Peyer's patch (tissue), 4 donors: ENCODE measurements around the gene EXOC3L4. TPM values are rescaled to one million over a fixed set of nuclear protein-coding genes. Genes with fewer than 3 reads are reported as not detected.

Experiments used
- DNase-seq, 3 donors: peaks; one replicate each; pipeline ENCODE4 v3.0.0-alpha.2; 2017 to 2019
- H3K27ac ChIP-seq, 4 donors: fragments of 200-600 bp; sonication (generic); one replicate each; pipeline ENCODE4 v1.5.1; 2016 to 2019
- H3K27me3 ChIP-seq, 2 donors: fragments of 200-600 bp; sonication (generic); one replicate each; pipeline ENCODE4 v1.5.1; 2019
- H3K36me3 ChIP-seq, 3 donors: fragments of 200-600 bp; sonication (generic); one replicate each; pipeline ENCODE4 v1.5.1; 2016 to 2019
- H3K4me1 ChIP-seq, 4 donors: fragments of 200-600 bp; sonication (generic); one replicate each; pipeline ENCODE4 v1.5.1; 2016 to 2019
- H3K4me3 ChIP-seq, 4 donors: fragments of 200-600 bp; sonication (generic); 1 replicate in 3 of 4; 2 replicates in 1 of 4; pipeline ENCODE4 v1.5.1; 2016 to 2019; ENCODE audit warnings: mild to moderate bottlenecking in 1 of 4
- H3K9me3 ChIP-seq, 4 donors: fragments of 200-600 bp; sonication (generic); one replicate each; pipeline ENCODE4 v1.5.1; 2016 to 2019; ENCODE audit warnings: mild to moderate bottlenecking in 1 of 4
- CTCF ChIP-seq, 6 experiments: fragments of 450-650 bp in 4 of 6; fragments of 200-600 bp in 2 of 6; sonication (generic) in 1 of 6; IDR thresholded peaks; one replicate each; pipeline ENCODE4 v1.5.1; 2017 to 2019; ENCODE audit warnings: antibody characterized with exemption in 6 of 6, mild to moderate bottlenecking in 3 of 6, moderate library complexity in 1 of 6
- POLR2A ChIP-seq, 2 donors: fragments of 450-650 bp; IDR thresholded peaks; one replicate each; pipeline ENCODE4 v1.5.1; 2017; ENCODE audit warnings: antibody characterized with exemption in 2 of 2, mild to moderate bottlenecking in 2 of 2, moderate library complexity in 2 of 2
- total RNA-seq, 4 donors: library from RNA; depleted of rRNA; stranded (reverse); fragments of >200 nt; gene quantifications; one replicate each; pipeline ENCODE4 v1.1.0, GENCODE V29; 2016

The EXOC3L4 gene
- total RNA-seq, 4 donors from 2014 or later, result 20.6 to 69.5 (median 34.1) TPM

DNA sequence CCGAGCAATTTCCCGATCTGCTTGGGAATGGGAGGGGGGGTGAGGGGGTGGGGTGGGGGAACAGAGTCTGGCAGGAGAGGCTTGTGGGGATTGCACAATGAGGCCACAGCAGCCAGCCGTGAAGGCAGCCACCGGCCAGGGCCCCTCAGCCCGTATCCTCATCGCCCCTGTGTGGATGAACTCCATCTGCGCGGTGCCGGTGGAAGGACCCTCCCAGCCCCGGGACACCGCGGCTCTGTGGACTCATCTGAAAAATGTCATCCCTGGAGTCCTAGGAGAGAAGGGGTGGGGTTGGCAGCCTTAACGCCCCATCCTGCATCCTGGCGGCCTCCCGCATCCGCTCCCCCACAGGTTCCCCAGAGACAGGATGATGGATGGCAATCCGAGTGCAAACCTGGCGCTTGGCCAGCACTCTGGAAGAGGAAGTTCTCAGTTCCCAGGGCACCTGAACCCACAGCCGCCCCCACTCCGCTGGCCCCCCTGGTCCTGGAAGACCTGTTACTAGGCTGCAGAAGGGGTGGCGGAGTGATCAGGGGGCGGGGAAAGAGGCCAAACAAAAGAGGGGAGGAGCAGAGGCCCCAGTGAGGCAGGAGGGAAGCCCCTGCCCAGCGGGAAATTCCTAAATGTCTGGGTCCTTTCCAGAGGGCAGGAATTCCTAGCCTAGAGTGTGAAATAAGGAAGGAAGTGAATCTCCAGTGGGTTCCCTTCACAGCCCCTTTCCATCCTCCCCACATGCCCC is 27.5 kb downstream of the EXOC3L4 start:
- H3K9me3 ChIP-seq, result no peaks in the 10 kb centered on the region
- H3K4me3 ChIP-seq, result peak overlapping the region in 3 of 4 donors; percentile 26 to 63 (median 53)
- peak overlapping the region; percentile 77 to 95 (median 86) for H3K27ac ChIP-seq
- peak; percentile 37 to 83 (median 78) for DNase-seq
- H3K36me3 ChIP-seq, result no peaks in the 10 kb centered on the region
- H3K27me3 ChIP-seq, result peaks cover 0 to 18% of the 10 kb centered on the region in 2 donors
- H3K4me1 ChIP-seq, result peaks cover 0 to 61% (median 15%) of the 10 kb centered on the region in 4 donors
- TF ChIP-seq POLR2A (IDR thresholded peaks at IDR 0.05) (no peak), CTCF (IDR thresholded peaks at IDR 0.05) (no peak)

- DNase-seq, result no peak
- H3K36me3 ChIP-seq, result no peaks in the 10 kb centered on the region
- TF ChIP-seq CTCF (IDR thresholded peaks at IDR 0.05) (no peak), POLR2A (IDR thresholded peaks at IDR 0.05) (no peak)
- H3K9me3 ChIP-seq, result no peaks in the 10 kb centered on the region
- peaks cover 0 to 65% (median 15%) of the 10 kb centered on the region in 4 donors for H3K4me1 ChIP-seq
- H3K27ac ChIP-seq, result peak overlapping the region; percentile 77 to 95 (median 86)
- peaks cover 0 to 18% of the 10 kb centered on the region in 2 donors for H3K27me3 ChIP-seq
- H3K4me3 ChIP-seq, result peak overlapping the region; percentile 51 to 63 (median 54)
Observed at GRCh38 chr14:103122585-103122946, 28.0 kb downstream of the EXOC3L4 start.

- Histone ChIP-seq H3K27ac (peak within 1 kb of the TSS; percentile 77 to 95 (median 86)), H3K27me3 (peaks cover 0 to 18% of the 10 kb centered on the region in 2 donors), H3K4me3 (peak within 1 kb of the TSS; percentile 51 to 63 (median 54)), H3K4me1 (peaks cover 0 to 71% (median 15%) of the 10 kb centered on the region in 4 donors), H3K36me3 (no peaks in the 10 kb centered on the region), H3K9me3 (no peaks in the 10 kb centered on the region)
- TF ChIP-seq CTCF (IDR thresholded peaks at IDR 0.05) (no peak), POLR2A (IDR thresholded peaks at IDR 0.05) (peak in 1 of 2 donors; percentile 38)
- DNase-seq, result no peak
Observed at GRCh38 chr14:103122947-103123633, 28.6 kb downstream of the EXOC3L4 start, which contains the start of gene TNFAIP2. Gene TNFAIP2, plus strand, starts transcription at chr14:103123461. Its CDS starts 2,997 bp downstream, at chr14:103126458.

GRCh38 chr14:103123634-103124500 is 29.3 kb downstream of the EXOC3L4 start:
- Histone ChIP-seq H3K4me1 (peaks cover 0 to 73% (median 15%) of the 10 kb centered on the region in 4 donors), H3K27me3 (peaks cover 0 to 18% of the 10 kb centered on the region in 2 donors), H3K27ac (peak overlapping the region; percentile 77 to 95 (median 86)), H3K4me3 (peak overlapping the region; percentile 51 to 63 (median 54)), H3K9me3 (no peaks in the 10 kb centered on the region), H3K36me3 (no peaks in the 10 kb centered on the region)
- no peak for DNase-seq
- TF ChIP-seq CTCF (IDR thresholded peaks at IDR 0.05) (peak in 3 of 6 experiments; percentile 13 to 24 (median 16)), POLR2A (IDR thresholded peaks at IDR 0.05) (no peak)

DNA sequence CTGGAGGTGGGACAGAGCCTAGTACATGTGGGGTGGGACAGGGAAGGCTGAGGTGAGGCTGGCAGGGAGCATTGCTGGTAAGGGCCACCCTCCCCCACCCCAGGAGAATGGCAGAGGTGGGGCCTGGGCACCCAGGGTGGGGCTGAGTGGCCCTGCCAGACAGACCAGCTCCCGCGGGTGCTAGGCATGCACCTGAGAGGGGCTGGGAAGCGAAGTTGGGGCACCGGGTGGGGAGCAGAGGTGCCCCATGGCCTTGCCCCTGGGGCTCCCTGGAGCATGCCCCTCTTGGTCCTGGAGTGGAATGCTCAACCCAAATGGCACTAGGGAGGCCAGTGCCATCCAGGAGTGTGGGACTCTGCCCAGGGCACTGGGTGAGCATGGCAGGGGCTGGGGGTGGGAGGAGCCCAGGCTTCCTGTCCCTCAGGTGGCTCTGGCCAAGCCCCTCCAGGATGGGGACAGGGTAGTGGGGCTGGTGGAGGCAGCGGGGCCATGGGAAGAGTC is 30.0 kb downstream of the EXOC3L4 start:
- Histone ChIP-seq H3K4me3 (peak overlapping the region; percentile 51 to 63 (median 54)), H3K36me3 (no peaks in the 10 kb centered on the region), H3K9me3 (no peaks in the 10 kb centered on the region), H3K27me3 (peaks cover 0 to 18% of the 10 kb centered on the region in 2 donors), H3K27ac (peak overlapping the region in 1 of 4 donors; percentile 77), H3K4me1 (peaks cover 0 to 79% (median 15%) of the 10 kb centered on the region in 4 donors)
- TF ChIP-seq POLR2A (IDR thresholded peaks at IDR 0.05) (no peak), CTCF (IDR thresholded peaks at IDR 0.05) (no peak)
- DNase-seq, result no peak
